Ishikawa (cell line): ENCODE data around the gene TAS2R41.

Experiments
- CEBPB ChIP-seq: IDR thresholded peaks from 2 replicates; pipeline ENCODE4 v1.6.1; 2012
- CREB1 ChIP-seq: IDR thresholded peaks from 2 replicates; pipeline ENCODE4 v1.6.1; 2012; ENCODE audit warnings: low read depth
- EGR1 ChIP-seq: IDR thresholded peaks from 2 replicates; pipeline ENCODE4 v1.6.1; 2012
- EP300 ChIP-seq: IDR thresholded peaks from 2 replicates; pipeline ENCODE4 v1.6.1; 2012; ENCODE audit warnings: borderline replicate concordance
- FOXM1 ChIP-seq: IDR thresholded peaks from 2 replicates; pipeline ENCODE4 v1.6.1; 2012; ENCODE audit warnings: low read depth, borderline replicate concordance
- NFIC ChIP-seq: IDR thresholded peaks from 2 replicates; pipeline ENCODE4 v1.6.1; 2012
- RAD21 ChIP-seq: IDR thresholded peaks from 2 replicates; pipeline ENCODE4 v1.6.1; 2012; ENCODE audit warnings: low read depth
- TAF1 ChIP-seq: IDR thresholded peaks from 2 replicates; pipeline ENCODE4 v1.6.1; 2012; ENCODE audit warnings: low read depth, mild to moderate bottlenecking
- TCF12 ChIP-seq: IDR thresholded peaks from 2 replicates; pipeline ENCODE4 v1.6.1; 2012; ENCODE audit warnings: low read depth
- TEAD4 ChIP-seq: IDR thresholded peaks from 2 replicates; pipeline ENCODE4 v1.6.1; 2012
- YY1 ChIP-seq: IDR thresholded peaks from 2 replicates; pipeline ENCODE4 v1.6.1; 2012; ENCODE audit warnings: low read depth
- ZBTB7A ChIP-seq: IDR thresholded peaks from 2 replicates; pipeline ENCODE4 v1.6.1; 2012; ENCODE audit warnings: low read depth
- TF ChIP-seq, protein P1 (sequence below): IDR thresholded peaks from 2 replicates; pipeline ENCODE4 v1.6.1; 2012
- TF ChIP-seq, protein P2 (sequence below): IDR thresholded peaks from 2 replicates; pipeline ENCODE4 v1.6.1; 2012; ENCODE audit warnings: low read depth, mild to moderate bottlenecking
- TF ChIP-seq, protein P3 (sequence below): IDR thresholded peaks from 2 replicates; pipeline ENCODE4 v1.6.1; 2012

The TAS2R41 gene

DNA sequence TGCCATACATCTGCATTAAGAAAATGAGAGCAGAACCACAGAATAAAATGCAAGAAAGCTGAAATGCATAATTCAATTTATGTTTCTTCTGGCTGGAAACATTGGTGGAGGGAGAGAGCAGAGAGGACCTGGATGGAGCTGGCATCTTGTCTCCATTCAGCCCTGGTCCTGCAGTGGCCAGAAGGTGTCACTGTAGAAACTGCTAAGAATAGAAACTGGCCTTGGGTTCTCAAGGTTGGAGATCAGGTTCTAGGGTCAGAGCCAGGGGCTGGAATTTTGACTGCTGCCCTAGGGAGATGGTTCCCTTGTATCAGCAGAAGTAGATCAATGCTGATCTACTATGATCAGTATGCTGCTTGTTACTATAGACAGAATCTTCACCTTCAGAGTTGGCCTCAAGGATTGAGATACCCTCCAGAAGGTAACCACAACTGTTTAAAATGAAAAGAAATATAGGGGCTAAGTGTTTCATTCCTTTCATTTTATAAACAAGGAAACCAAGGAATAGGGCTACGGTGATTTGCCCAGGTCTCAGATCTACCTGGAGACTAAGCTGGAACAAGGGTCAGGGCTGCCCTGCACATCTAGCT lies 13.1 kb downstream of the TAS2R41 start:
- TF ChIP-seq NFIC (no peak), RAD21 (peak; percentile 55)

DNA sequence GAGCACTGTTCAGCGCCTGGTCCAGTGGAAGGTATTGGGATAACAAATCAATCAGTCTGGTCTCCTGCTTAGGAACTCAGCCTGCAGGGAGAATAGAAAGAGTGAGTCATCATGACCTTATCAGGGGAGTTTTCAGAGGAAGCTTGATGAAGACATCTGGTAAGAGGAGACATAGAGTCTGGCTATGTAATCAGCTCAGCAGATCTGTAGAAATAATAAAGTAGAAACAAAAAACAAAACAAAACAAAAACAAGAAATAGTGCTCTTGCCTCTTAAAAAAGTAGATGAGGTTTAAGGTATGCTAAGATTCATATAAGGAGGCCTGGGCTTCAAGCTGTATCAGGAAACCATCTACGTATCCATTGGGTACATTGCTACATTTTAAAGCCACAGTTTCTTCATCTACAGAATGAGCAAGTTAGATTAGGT lies 14.4 kb downstream of the TAS2R41 start:
- TF ChIP-seq CEBPB: no peak
- TF ChIP-seq TAF1: no peak
- TF ChIP-seq, protein P1, sequence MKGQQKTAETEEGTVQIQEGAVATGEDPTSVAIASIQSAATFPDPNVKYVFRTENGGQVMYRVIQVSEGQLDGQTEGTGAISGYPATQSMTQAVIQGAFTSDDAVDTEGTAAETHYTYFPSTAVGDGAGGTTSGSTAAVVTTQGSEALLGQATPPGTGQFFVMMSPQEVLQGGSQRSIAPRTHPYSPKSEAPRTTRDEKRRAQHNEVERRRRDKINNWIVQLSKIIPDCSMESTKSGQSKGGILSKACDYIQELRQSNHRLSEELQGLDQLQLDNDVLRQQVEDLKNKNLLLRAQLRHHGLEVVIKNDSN: no peak
- no peak for TF ChIP-seq EGR1
- TF ChIP-seq TEAD4: no peak
- TF ChIP-seq CREB1: no peak
- no peak for TF ChIP-seq ZBTB7A
- no peak for TF ChIP-seq FOXM1
- TF ChIP-seq, protein P2, sequence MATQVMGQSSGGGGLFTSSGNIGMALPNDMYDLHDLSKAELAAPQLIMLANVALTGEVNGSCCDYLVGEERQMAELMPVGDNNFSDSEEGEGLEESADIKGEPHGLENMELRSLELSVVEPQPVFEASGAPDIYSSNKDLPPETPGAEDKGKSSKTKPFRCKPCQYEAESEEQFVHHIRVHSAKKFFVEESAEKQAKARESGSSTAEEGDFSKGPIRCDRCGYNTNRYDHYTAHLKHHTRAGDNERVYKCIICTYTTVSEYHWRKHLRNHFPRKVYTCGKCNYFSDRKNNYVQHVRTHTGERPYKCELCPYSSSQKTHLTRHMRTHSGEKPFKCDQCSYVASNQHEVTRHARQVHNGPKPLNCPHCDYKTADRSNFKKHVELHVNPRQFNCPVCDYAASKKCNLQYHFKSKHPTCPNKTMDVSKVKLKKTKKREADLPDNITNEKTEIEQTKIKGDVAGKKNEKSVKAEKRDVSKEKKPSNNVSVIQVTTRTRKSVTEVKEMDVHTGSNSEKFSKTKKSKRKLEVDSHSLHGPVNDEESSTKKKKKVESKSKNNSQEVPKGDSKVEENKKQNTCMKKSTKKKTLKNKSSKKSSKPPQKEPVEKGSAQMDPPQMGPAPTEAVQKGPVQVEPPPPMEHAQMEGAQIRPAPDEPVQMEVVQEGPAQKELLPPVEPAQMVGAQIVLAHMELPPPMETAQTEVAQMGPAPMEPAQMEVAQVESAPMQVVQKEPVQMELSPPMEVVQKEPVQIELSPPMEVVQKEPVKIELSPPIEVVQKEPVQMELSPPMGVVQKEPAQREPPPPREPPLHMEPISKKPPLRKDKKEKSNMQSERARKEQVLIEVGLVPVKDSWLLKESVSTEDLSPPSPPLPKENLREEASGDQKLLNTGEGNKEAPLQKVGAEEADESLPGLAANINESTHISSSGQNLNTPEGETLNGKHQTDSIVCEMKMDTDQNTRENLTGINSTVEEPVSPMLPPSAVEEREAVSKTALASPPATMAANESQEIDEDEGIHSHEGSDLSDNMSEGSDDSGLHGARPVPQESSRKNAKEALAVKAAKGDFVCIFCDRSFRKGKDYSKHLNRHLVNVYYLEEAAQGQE: no peak
- TF ChIP-seq EP300: no peak
- no peak for TF ChIP-seq RAD21
- TF ChIP-seq NFIC: no peak
- no peak for TF ChIP-seq YY1
- TF ChIP-seq, protein P3, sequence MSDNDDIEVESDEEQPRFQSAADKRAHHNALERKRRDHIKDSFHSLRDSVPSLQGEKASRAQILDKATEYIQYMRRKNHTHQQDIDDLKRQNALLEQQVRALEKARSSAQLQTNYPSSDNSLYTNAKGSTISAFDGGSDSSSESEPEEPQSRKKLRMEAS: no peak
- no peak for TF ChIP-seq TCF12

DNA sequence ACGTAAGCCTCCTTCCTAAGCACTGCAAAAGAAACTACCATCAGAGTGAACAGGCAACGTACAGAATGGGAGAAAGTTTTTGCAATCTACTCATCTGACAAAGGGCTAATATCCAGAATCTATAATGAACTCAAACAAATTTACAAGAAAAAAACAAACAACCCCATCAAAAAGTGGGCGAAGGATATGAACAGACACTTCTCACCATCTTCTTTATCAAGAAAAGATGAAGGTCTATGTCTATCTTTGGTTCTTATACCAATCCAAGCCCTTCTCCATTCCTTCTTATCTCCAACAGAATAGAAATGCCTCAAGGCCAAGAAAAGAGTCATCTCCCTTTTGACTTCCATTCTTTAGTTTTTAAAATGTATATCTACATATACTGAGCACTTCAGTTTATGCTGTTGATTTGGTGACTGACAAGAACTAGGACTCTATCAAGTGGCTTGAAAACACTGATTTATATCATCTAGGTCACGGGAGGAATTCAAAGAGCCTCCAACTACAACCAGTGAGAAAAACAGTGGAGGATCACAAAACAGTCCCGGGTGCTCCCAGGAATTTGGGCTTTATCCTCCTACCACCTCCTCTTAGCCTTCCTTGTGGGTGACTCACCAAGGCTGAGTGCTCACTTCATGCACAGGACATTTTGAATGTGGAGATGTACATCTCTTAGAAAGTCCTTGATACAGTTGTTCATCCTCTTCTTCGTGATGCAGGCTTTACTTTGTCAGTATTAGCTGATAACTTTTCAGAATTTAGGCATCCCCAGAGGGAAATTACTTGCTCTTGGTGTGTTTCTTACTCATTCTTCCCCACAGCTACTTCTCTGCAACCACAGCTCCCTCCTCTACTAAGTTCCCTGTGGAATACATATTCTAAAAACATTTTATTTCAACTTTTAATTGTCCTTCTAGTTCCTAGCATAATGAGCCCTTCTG lies 15.4 kb downstream of the TAS2R41 start:
- no peak for TF ChIP-seq EGR1
- TF ChIP-seq TCF12: no peak
- no peak for TF ChIP-seq RAD21
- no peak for TF ChIP-seq NFIC
- no peak for TF ChIP-seq FOXM1
- TF ChIP-seq CREB1: no peak

DNA sequence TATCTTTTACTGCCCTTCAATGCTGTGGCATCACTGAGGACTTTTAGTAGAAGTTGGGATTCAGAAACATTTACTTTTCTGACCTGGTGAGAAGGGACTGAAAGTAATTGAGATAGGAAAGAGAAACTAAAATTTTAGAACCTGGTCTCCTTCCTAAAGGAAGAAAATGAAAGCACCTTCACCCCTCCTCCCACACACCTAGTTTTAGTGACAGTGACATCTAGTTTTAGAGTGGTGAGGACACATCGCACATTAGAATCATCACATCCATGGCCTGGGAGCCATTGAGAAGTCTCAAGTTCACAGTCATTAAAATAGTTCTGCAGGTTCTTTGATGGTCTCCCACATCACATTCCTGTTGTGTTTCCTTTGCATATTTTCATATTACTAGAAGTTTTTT lies 16.1 kb downstream of the TAS2R41 start:
- TF ChIP-seq CEBPB (no peak), EGR1 (no peak), CREB1 (no peak), TAF1 (no peak), FOXM1 (no peak), NFIC (no peak), YY1 (no peak), TCF12 (no peak), ZBTB7A (no peak), EP300 (no peak), RAD21 (no peak)
- TF ChIP-seq, protein P3: no peak
- TF ChIP-seq, protein P1: no peak
- TF ChIP-seq, protein P2: no peak

DNA sequence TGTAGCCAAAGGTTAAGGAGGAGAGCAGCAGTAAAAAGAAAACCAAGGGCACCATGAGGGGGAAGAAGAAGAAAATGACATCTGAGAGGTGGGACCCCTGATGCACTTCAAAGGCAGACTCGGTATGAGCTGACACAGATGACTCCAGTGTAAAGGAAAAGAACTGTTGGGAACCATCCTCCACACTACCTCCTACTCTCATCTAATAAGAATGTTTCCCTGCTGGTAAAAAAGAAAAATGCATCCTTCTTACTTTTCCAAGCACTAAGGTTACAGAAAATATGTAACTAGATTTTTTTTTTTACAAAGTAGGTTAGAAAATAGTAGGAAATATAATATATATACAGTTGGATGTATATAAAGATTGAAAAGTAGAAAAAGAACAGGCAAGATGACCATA lies 16.9 kb downstream of the TAS2R41 start:
- no peak for TF ChIP-seq EGR1
- TF ChIP-seq RAD21: no peak
- TF ChIP-seq TAF1: no peak
- TF ChIP-seq, protein P1: no peak
- TF ChIP-seq CEBPB: no peak
- no peak for TF ChIP-seq YY1
- no peak for TF ChIP-seq EP300
- TF ChIP-seq, protein P2: no peak
- no peak for TF ChIP-seq CREB1
- TF ChIP-seq TEAD4: no peak
- no peak for TF ChIP-seq ZBTB7A
- TF ChIP-seq FOXM1: no peak
- TF ChIP-seq, protein P3: no peak
- no peak for TF ChIP-seq NFIC
